ENCODE results near the gene DIAPH3.

GRCh38 chr13:59970847-59971246 lies 192.9 kb downstream of the DIAPH3 start:
- TF ChIP-seq POLR2A (IDR thresholded peaks at IDR 0.05; ENCODE audit: low read depth, low read length) (no peak), POLR2AphosphoS5 (IDR thresholded peaks at IDR 0.05; ENCODE audit: low read depth, low read length) (no peak)

All from GM12892 (cell line).